Suppressor macrophage treated with lipopolysaccharide for 4 hours (primary cell): Measurements from ENCODE around the gene CAMTA1.
A peak's percentile ranks its signal among the peaks of the same experiment; 100 is the strongest.

ENCODE experiments used
- DNase-seq: peaks from one replicate; pipeline ENCODE4 v3.0.0-alpha.2; 2020

Gene CAMTA1

GRCh38 chr1:6777813-6778212 lies 7.4 kb upstream of the CAMTA1 start:
- no peak for DNase-seq

GRCh38 chr1:6779089-6779805 lies 6.0 kb upstream of the CAMTA1 start:
- DNase-seq, result no peak

- no peak for DNase-seq
Measured at GRCh38 chr1:6782151-6782550, 3.1 kb upstream of the CAMTA1 start.

- DNase-seq, result no peak
Measured at GRCh38 chr1:6783221-6783620, 2.0 kb upstream of the CAMTA1 start.

- DNase-seq, result peak; percentile 41
Measured at GRCh38 chr1:6783936-6784559, 1.2 kb upstream of the CAMTA1 start.

GRCh38 chr1:6784560-6785317 lies 515 bp upstream of the CAMTA1 start:
- DNase-seq, result peak; percentile 100

- peak; percentile 54 for DNase-seq
Measured at GRCh38 chr1:6785728-6786505, 663 bp downstream of the CAMTA1 start.

GRCh38 chr1:6788946-6789345 lies 3.7 kb downstream of the CAMTA1 start:
- DNase-seq, result no peak

- DNase-seq, result no peak
Measured at GRCh38 chr1:6790146-6790545, 4.9 kb downstream of the CAMTA1 start.

- peak; percentile 31 for DNase-seq
Measured at GRCh38 chr1:6794164-6794563, 8.9 kb downstream of the CAMTA1 start.

- no peak for DNase-seq
Measured at GRCh38 chr1:6795203-6795602, 9.9 kb downstream of the CAMTA1 start.

- DNase-seq, result no peak
Measured at GRCh38 chr1:6795661-6796060, 10.4 kb downstream of the CAMTA1 start.

GRCh38 chr1:6796095-6796494 lies 10.8 kb downstream of the CAMTA1 start:
- DNase-seq, result no peak

GRCh38 chr1:6799499-6799898 lies 14.2 kb downstream of the CAMTA1 start:
- no peak for DNase-seq

- DNase-seq, result peak; percentile 72
Measured at GRCh38 chr1:6800745-6801144, 15.5 kb downstream of the CAMTA1 start.

GRCh38 chr1:6801199-6801598 lies 15.9 kb downstream of the CAMTA1 start:
- DNase-seq, result no peak

GRCh38 chr1:6801966-6802365 lies 16.7 kb downstream of the CAMTA1 start:
- peak; percentile 33 for DNase-seq

- no peak for DNase-seq
Measured at GRCh38 chr1:6802454-6802853, 17.2 kb downstream of the CAMTA1 start.

GRCh38 chr1:6802893-6803292 lies 17.6 kb downstream of the CAMTA1 start:
- DNase-seq, result no peak

GRCh38 chr1:6803357-6803756 lies 18.1 kb downstream of the CAMTA1 start:
- no peak for DNase-seq

- peak; percentile 37 for DNase-seq
Measured at GRCh38 chr1:6805004-6805416, 19.8 kb downstream of the CAMTA1 start.

GRCh38 chr1:6807782-6808181 lies 22.5 kb downstream of the CAMTA1 start:
- no peak for DNase-seq

- DNase-seq, result no peak
Measured at GRCh38 chr1:6809461-6809860, 24.2 kb downstream of the CAMTA1 start.
